ENCODE data around the gene ACOXL. TPM values are rescaled to one million over a fixed set of nuclear protein-coding genes. Genes with fewer than 3 reads are reported as not detected.

Gene ACOXL
- total RNA-seq, 1 donor: not detected

DNA sequence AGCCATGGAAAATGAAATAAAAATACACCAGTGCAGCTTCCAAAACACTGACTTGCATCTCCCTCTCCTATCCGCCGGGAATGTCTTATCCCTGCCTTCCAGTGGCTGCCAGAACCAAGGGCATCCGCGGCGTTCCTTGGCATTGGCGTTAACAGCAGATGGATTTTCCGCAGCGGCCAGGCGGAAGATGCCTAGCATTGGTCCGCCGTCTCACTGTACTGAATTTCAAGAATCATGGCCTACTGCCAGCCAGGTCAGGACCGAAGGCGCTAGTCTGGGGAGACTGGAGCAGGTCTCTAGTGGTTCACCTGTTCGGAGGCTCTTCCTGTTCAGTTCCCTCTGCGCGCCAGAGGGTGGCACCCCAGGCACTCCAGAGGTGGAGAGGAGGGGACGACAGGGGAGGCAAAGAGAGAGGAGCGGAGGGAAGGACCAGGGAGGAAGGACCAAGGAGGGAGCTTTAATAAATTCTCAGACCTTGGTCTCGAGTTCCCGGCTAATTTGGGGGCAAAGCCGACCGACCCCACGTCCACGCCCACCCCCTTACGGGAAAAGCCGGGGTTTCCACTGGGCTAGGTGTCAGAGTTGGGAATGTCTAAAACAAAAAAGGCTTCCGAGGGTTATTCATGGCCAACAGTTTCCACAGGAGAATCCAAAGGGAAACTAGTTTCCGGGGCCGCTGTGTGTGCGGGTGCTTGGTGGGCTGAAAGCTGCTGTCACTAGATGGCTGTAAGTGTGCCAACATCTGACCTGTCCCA, 384.6 kb downstream of the ACOXL start:
- Histone ChIP-seq H3K4me3 (ENCODE audit: insufficient read depth, low read length) (peak overlapping the region; percentile 62), H3K9me3 (ENCODE audit: low read depth, low read length) (no peaks in the 10 kb centered on the region), H4K20me1 (ENCODE audit: insufficient read depth, low read length) (no peaks in the 10 kb centered on the region), H3K27me3 (ENCODE audit: insufficient read depth, low read length) (peaks cover 67% of the 10 kb centered on the region), H3K36me3 (ENCODE audit: insufficient read depth, low read length) (no peaks in the 10 kb centered on the region), H3K79me2 (ENCODE audit: insufficient read depth, low read length) (no peaks in the 10 kb centered on the region), H3K27ac (ENCODE audit: low read depth, low read length) (no peak overlapping the region), H3K4me1 (ENCODE audit: insufficient read depth, low read length) (peaks cover 12% of the 10 kb centered on the region), H2AFZ (ENCODE audit: low read length) (peak overlapping the region; percentile 27), H3K4me2 (ENCODE audit: insufficient read depth, low read length) (peak overlapping the region; percentile 88)
- peak; percentile 98 for DNase-seq (ENCODE audit: insufficient read length, low spot score, missing footprints)
- TF ChIP-seq, protein P1, sequence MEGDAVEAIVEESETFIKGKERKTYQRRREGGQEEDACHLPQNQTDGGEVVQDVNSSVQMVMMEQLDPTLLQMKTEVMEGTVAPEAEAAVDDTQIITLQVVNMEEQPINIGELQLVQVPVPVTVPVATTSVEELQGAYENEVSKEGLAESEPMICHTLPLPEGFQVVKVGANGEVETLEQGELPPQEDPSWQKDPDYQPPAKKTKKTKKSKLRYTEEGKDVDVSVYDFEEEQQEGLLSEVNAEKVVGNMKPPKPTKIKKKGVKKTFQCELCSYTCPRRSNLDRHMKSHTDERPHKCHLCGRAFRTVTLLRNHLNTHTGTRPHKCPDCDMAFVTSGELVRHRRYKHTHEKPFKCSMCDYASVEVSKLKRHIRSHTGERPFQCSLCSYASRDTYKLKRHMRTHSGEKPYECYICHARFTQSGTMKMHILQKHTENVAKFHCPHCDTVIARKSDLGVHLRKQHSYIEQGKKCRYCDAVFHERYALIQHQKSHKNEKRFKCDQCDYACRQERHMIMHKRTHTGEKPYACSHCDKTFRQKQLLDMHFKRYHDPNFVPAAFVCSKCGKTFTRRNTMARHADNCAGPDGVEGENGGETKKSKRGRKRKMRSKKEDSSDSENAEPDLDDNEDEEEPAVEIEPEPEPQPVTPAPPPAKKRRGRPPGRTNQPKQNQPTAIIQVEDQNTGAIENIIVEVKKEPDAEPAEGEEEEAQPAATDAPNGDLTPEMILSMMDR (IDR thresholded peaks at IDR 0.05; ENCODE audit: extremely low read depth, low read depth, low read length): peak; percentile 84

DNA sequence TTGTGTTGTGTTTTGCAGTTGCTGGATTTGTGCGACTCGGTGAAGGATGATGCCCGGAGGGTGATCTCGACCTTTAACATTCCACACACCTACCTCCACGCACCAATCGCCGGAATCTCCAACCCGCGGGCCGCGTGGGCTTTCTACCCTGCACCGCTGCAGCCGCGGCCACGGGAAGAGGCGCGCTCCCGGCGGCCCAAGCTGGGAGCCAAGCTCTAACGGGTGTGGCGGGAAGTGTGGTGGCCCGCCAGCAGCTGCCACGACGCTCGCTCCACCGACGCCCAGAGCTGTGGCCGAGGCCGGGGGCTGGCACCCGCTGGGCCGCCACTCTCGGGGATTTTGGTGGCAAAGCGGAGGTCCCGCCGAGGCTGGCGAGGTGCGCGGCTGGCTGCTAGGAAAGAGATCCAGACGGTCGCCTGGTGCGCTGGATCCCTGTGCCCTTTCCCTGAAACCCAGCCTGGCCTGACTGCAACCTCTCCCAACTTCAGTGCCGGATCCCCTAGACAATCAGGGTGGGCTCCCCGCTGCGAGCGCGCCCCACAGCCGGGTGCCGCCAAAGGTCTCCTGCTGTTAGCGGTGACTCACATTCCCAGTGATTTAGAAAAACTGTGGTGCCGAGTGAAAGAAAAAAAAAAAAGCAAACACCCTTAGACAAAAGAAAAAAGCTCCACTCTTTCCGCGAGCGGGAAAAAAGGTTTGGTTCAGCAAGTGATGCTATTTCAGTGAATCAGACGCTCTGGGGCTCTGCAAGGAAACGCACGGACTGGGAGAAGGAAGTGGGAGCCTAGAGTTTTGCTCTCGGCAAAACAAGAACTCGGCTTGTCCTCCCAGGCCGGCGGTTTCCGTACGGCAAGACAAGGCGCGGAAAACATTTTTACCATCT, 385.5 kb downstream of the ACOXL start:
- H3K4me3 ChIP-seq (ENCODE audit: insufficient read depth, low read length): peak overlapping the region; percentile 62
- H3K79me2 ChIP-seq (ENCODE audit: insufficient read depth, low read length): no peaks in the 10 kb centered on the region
- no peaks in the 10 kb centered on the region for H3K36me3 ChIP-seq (ENCODE audit: insufficient read depth, low read length)
- TF ChIP-seq, protein P1 (IDR thresholded peaks at IDR 0.05; ENCODE audit: extremely low read depth, low read depth, low read length): no peak
- peak overlapping the region; percentile 88 for H3K4me2 ChIP-seq (ENCODE audit: insufficient read depth, low read length)
- peak; percentile 86 for DNase-seq (ENCODE audit: insufficient read length, low spot score, missing footprints)
- no peak overlapping the region for H3K27ac ChIP-seq (ENCODE audit: low read depth, low read length)
- H3K9me3 ChIP-seq (ENCODE audit: low read depth, low read length): no peaks in the 10 kb centered on the region
- H3K4me1 ChIP-seq (ENCODE audit: insufficient read depth, low read length): peaks cover 12% of the 10 kb centered on the region
- H4K20me1 ChIP-seq (ENCODE audit: insufficient read depth, low read length): no peaks in the 10 kb centered on the region
- H3K27me3 ChIP-seq (ENCODE audit: insufficient read depth, low read length): peaks cover 61% of the 10 kb centered on the region
- H2AFZ ChIP-seq (ENCODE audit: low read length): peak overlapping the region; percentile 27

DNA sequence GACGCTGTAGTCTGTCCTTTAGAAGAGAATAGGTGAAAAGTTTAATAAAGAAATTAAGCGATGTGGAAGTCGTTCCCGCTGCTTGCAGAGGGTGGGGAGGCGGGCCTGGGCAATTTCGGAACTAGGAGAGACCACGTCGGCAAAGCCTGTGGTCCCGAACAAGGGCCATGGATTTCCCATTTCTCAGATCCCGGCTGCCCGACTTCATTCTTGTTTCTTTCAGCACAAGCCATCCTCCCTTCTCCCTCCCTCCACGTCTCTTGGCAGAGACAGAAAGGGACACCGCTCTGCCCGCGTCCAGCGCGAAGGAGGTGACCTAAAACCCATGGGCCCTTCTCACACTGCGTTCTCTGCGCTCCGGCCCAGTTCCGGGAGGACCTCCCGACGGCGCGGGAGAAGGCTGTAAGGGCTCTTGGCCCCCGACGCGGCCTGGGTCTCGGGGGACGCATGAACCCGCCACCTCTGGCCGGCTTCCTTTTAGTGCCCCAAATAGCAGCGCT, 386.2 kb downstream of the ACOXL start:
- TF ChIP-seq, protein P1 (IDR thresholded peaks at IDR 0.05; ENCODE audit: extremely low read depth, low read depth, low read length): no peak
- Histone ChIP-seq H3K4me3 (ENCODE audit: insufficient read depth, low read length) (peak overlapping the region; percentile 62), H3K79me2 (ENCODE audit: insufficient read depth, low read length) (no peaks in the 10 kb centered on the region), H3K27me3 (ENCODE audit: insufficient read depth, low read length) (peaks cover 54% of the 10 kb centered on the region), H2AFZ (ENCODE audit: low read length) (no peak overlapping the region), H3K36me3 (ENCODE audit: insufficient read depth, low read length) (no peaks in the 10 kb centered on the region), H3K9me3 (ENCODE audit: low read depth, low read length) (no peaks in the 10 kb centered on the region), H3K4me1 (ENCODE audit: insufficient read depth, low read length) (peaks cover 12% of the 10 kb centered on the region), H3K27ac (ENCODE audit: low read depth, low read length) (no peak overlapping the region), H3K4me2 (ENCODE audit: insufficient read depth, low read length) (peak overlapping the region; percentile 88), H4K20me1 (ENCODE audit: insufficient read depth, low read length) (no peaks in the 10 kb centered on the region)
- peak; percentile 50 for DNase-seq (ENCODE audit: insufficient read length, low spot score, missing footprints)
